Measurements from ENCODE around the gene CAMK4.

CAMK4 gene

GRCh38 chr5:111223787-111224560 lies at the start of gene CAMK4:
CAMK4 (plus strand) TSS chr5:111224384; CDS start chr5:111224484, 100 bp downstream.
- DNase-seq = peak; percentile 37

DNA sequence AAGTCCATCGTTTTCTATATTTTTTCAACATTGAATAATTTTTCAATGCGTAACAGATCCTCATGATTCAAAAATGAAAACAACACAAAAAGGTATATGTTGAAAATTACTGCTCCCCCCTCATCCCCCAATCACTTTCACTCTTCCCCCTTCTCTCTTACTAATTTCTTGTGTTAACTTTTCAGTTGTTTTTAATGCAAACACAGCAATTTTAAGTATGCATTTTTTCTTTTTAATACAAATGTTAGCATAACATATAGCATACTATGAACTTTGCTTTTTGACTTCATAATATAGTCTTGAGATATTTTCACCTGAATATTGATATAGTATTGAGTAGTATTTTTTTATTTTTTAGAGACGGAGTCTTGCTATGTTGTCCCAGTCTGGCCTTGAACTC lies 41.1 kb upstream of the CAMK4 start:
- no peak for DNase-seq

DNA sequence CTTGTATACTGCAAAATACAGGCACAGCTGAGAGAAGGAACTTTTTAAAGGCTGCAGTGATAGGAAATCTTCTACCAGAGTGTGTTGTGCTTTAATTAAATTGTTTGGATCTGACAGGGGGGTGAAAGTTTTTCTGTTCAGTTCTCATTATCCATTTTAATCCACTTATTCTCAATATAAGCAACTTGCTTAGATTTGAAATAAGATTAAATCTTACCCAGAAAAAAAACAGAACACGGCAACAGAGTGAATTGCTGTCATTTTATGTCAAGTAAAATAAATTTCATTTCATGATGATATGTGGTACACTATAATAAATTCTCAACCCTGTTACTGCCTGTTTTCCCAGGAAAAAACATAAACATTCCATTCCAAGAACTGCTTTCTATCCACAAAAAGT lies 37.1 kb upstream of the CAMK4 start:
- no peak for DNase-seq

DNA sequence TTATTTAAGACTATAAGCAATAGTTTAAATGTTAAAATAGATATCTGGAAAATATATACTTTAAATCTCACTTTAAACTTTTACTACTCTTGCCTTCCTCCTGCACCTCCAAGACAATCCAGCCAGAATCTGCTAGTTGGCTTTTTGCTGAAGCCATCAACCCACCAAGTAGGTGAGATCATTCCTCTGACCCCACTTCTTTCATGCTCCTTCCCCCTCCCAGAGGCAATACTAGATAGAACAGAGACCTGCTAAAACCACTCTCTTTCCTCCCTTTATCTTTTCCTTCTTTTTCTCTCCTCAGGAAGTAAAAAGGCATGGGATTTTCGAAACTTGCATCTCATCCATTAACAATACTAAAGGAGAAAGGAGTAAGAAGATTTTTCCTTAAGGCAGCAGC lies 30.1 kb upstream of the CAMK4 start:
- DNase-seq = no peak

GRCh38 chr5:111194925-111195324 lies 29.3 kb upstream of the CAMK4 start:
- no peak for DNase-seq

- DNase-seq = no peak
These were observed 26.7 kb upstream of the CAMK4 start for GRCh38 chr5:111197523-111197922.

- no peak for DNase-seq
These were observed 25.8 kb upstream of the CAMK4 start for GRCh38 chr5:111198281-111198966.

GRCh38 chr5:111200828-111201227 lies 23.4 kb upstream of the CAMK4 start:
- DNase-seq = no peak

DNA sequence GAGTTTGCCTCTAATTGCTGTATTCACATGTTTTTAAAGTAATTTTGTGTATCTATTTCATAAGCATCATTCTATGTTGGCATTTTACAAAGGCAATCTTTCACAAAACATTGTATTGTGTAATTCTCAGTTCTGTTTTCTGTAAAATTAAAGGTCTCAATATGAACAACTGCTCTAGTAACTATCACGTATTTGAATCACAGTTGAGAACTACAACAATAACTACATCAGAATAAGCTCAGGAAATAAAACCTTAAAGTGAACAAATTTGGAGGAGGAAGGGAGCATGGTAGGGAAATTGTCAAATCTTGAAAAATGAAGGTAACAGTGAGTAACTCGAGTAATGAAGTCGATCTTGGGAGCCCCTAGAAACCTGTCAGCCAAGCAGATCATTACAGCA lies 22.5 kb upstream of the CAMK4 start:
- DNase-seq = no peak

- DNase-seq = no peak
These were observed 12.8 kb upstream of the CAMK4 start for GRCh38 chr5:111211341-111211740.

DNA sequence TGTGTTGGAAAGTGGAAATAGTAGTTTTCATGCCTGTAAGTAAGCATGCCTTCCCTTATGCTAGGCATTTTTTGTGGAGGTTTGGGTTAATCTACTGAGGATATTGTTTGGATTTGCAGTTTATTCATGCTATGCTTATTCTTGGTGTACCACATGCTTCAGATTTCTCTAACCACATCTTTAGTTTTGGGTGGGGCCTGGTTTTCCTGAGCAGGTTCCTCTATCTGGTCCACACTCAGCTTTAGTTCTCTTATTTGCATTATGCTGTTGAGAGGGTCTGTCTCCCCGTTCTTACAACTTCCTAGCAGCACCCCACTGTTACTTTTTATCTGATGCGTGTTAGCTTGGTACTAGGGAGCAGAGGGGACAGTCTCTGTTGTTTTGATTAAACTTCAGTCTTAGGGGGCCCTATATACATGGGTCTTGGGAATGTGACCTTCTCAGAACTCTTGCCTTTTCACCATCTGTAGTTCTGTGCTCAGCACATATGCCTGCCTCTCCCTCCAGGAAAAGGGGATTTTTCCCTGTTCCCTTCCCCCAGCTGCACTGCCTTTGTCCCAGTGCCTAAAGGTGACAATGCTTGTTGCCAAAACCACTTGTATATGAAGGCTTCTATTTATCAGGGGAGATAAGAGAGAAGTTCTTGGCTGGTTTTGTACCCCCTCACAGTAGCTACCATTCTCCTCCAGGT lies 10.0 kb upstream of the CAMK4 start:
- no peak for DNase-seq

DNA sequence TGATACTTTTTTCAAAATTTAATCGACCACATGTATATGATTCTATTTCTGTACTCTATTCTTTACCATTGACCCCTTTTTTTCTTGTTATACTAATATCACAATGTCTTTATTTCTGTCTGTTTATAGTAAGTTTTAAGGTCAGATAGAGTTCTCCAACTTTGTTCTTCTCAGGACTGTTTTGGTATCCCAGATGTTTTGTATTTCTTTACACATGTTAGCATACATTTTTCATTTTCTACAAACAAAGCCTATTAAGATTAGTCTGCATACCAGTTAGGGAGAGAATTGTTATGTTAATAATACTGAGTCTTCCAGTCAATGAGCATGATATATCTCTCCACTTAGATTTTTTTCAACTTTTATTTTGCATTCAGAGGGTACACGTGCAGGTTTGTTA lies 8.2 kb upstream of the CAMK4 start:
- DNase-seq = no peak

DNA sequence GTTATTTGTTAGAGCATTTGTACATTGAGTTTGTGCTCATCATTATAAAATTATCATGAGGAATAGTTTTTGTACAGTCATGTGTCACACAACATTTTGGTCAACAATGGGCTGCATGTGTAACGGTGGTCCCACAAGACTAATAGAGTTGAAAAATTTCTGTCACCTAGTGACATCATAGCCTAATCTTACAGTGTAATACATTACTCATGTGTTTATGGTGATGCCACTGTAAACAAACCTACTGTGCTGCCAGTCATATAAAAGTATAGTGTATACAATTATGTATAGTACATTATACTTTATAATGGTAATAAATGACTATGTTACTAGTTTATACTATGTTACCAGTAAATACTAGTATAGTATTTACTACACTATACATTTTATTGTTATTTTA lies 3.0 kb upstream of the CAMK4 start:
- no peak for DNase-seq

DNA sequence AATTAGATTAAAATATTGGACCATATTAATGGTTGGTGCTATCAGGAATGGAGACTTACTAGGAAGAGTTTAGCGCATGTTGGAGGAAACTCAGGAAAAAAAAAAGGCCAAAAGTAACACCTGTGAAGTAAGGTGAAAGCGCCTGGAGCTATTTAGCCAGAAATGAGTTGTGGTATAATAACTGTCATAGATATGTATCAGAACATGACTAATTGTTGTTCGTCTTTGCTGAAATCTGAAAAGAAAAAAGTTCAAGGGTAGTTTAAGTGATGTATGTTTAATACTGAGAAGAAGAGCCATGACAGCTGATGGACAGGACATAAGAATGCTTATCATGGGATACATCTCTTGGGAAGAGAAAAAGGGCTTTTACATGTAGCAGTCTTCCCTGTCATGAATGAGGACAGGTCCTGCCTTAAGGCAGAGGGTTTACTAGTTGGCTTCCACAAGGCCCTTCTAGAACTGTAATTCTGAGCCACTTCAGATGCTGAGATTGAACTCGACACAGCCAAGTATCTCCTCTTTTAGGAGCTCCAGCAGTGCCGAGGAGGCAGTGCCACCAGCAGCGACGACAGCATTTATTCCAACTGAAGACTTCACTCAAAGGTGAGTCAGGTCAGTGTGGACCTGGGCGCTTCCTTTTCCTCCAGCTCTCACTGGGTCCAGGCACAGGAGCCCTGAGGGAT lies 940 bp upstream of the CAMK4 start:
- no peak for DNase-seq

GRCh38 chr5:111224561-111225345 lies 569 bp downstream of the CAMK4 start:
- DNase-seq = no peak

DNA sequence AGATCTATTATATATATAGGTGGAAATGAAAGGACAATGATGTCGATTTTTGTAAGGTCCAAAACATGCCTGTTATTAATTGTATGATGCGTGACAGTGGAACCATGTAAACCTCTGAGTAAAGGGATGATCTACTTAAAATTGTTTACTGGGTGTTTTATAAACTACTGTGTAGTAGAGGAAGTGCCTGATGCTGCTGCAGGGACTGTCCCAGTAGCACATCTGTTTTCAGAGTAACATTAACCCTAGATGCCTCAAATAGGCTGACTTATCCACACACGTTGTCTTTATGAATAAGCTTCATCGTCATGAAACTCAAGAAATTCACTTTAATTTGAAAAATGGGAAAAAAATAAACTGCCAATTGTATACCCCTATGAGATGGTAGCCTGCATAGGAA lies 1.7 kb downstream of the CAMK4 start:
- DNase-seq = no peak

GRCh38 chr5:111226556-111226955 lies 2.4 kb downstream of the CAMK4 start:
- DNase-seq = no peak

- no peak for DNase-seq
These were observed 3.1 kb downstream of the CAMK4 start for GRCh38 chr5:111227226-111227782.

DNA sequence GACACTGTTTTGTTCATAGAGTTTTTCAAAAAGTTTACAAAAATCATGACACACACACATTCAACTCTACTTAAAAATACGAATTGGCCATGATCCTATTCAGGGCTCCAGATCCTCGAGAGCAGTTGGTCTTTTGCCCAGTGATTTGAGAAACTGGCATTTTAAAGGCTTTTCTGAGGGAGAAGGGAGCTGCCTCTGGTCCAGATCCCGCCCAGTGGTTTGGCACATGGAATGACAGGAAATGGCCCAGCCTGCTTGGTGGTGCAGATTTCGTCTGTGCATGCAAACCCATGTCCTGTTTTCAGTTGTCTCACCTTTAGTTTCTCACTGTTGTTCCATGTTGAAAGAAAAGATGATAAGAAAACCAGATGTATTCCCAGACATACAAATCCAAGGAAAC lies 3.6 kb downstream of the CAMK4 start:
- no peak for DNase-seq

DNA sequence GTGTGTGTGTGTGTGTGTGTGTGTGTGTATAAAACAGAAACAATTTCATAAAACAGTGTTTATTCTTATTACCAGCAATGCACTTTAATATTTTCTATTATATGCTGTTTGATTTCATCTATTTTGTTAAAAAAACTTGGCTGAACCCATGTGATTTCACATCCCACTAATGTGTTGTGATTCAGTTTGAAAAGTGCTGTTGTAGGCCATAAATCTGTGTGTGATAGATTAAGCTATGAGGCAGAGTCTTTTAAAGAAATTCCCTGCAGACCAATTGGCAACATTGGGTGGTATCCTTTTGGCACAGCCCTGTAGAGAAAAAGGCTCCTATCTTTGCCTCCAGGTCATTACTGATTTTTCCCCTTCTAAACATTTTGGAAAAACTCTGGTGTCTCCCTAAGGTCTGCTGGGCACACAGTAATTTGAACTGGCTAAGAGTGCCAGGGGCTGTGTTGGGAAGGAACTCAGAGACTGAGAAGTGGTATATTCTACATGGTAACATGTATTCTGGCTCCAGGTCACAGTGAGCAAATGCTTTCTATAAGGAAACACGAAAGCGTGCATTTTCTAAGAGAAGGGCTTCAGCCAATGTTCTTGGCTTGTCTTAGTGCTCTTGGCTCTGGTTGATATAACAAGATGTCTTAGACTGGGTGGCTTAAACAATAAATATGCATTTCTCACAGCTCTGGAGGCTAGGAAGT lies 4.5 kb downstream of the CAMK4 start:
- DNase-seq = no peak

DNA sequence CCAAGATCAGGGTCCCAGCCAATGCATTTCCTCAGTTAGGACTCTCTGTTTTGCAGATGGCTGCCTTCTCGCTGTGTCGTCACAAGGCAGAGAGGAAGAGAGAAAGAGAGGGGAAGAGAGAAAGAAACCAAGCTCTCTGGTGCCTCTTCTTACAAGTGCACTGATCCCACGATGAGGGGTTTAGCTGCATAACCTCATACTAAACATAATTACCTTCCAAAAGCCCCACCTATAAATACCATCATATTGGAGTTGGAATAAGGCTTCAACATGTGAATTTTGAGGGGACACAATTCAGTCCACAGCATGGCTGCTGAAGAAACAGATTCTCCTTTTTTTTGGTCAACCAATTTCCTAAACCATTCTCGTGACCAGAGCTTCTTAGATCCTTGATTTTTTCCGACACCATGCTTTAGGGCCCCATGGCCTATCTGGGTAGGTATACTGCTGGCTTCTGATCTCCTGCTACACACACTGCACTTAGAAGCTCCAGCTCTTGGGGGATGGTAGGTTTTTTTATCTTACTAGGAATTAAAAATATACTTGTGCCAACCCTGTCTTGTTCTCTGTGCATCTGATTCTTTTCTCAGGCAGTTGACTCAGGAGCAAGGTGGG lies 5.1 kb downstream of the CAMK4 start:
- no peak for DNase-seq

Measured in kidney glomerular epithelial cell (primary cell).